GM06990 (cell line): ENCODE results near the gene VAV3.

Experiments
- DNase-seq: peaks from one replicate; pipeline ENCODE4 v3.0.0-alpha.2; 2011; ENCODE audit not compliant: insufficient read length; ENCODE audit errors: extremely low read depth
- H3K27me3 ChIP-seq: replicated peaks from 2 replicates; pipeline ENCODE4 v1.6.0; 2011; ENCODE audit warnings: low read length; ENCODE audit not compliant: control insufficient read depth, insufficient read depth
- H3K36me3 ChIP-seq: 2 replicates; pipeline ENCODE4 v1.5.1; 2011; ENCODE audit warnings: low read length; ENCODE audit not compliant: control insufficient read depth, insufficient read depth
- H3K4me3 ChIP-seq: replicated peaks from 2 replicates; pipeline ENCODE4 v1.5.1; 2011; ENCODE audit warnings: low read depth, mild to moderate bottlenecking, control low read depth, low read length
- TF ChIP-seq, protein P1 (sequence below): IDR thresholded peaks from 2 replicates; pipeline ENCODE4 v1.5.1; 2011; ENCODE audit warnings: low read length, control low read depth, mild to moderate bottlenecking, inconsistent platforms; ENCODE audit not compliant: insufficient read depth, poor library complexity, severe bottlenecking

The VAV3 gene

GRCh38 chr1:107954719-107955415 is 10.1 kb downstream of the VAV3 start:
- no peaks in the 10 kb centered on the region for H3K36me3 ChIP-seq
- no peaks in the 10 kb centered on the region for H3K27me3 ChIP-seq
- no peak for DNase-seq
- no peak overlapping the region for H3K4me3 ChIP-seq
- TF ChIP-seq, protein P1, sequence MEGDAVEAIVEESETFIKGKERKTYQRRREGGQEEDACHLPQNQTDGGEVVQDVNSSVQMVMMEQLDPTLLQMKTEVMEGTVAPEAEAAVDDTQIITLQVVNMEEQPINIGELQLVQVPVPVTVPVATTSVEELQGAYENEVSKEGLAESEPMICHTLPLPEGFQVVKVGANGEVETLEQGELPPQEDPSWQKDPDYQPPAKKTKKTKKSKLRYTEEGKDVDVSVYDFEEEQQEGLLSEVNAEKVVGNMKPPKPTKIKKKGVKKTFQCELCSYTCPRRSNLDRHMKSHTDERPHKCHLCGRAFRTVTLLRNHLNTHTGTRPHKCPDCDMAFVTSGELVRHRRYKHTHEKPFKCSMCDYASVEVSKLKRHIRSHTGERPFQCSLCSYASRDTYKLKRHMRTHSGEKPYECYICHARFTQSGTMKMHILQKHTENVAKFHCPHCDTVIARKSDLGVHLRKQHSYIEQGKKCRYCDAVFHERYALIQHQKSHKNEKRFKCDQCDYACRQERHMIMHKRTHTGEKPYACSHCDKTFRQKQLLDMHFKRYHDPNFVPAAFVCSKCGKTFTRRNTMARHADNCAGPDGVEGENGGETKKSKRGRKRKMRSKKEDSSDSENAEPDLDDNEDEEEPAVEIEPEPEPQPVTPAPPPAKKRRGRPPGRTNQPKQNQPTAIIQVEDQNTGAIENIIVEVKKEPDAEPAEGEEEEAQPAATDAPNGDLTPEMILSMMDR = no peak

GRCh38 chr1:107954126-107954525 is 10.9 kb downstream of the VAV3 start:
- no peak overlapping the region for H3K4me3 ChIP-seq
- DNase-seq = no peak
- no peaks in the 10 kb centered on the region for H3K36me3 ChIP-seq
- no peaks in the 10 kb centered on the region for H3K27me3 ChIP-seq
- TF ChIP-seq, protein P1 = no peak

DNA sequence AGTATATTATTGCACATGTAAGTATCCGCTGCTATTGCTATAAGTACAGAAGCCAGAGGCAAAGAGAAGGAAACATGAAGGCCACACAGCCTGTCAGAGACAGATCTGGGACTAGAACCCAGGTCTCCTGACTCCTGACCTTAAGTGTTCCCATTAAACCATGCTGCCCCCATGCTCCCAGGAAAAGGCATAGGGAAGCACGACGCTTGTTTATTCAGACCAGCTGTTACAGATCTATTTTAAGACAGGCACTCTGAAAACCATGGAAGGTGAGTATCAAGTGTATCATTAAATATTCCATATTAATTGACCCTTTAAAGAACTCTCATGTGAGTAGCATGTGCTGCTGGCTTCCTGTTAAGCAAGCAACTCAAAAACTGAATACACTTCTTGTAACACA is 11.4 kb downstream of the VAV3 start:
- TF ChIP-seq, protein P1 = no peak

DNA sequence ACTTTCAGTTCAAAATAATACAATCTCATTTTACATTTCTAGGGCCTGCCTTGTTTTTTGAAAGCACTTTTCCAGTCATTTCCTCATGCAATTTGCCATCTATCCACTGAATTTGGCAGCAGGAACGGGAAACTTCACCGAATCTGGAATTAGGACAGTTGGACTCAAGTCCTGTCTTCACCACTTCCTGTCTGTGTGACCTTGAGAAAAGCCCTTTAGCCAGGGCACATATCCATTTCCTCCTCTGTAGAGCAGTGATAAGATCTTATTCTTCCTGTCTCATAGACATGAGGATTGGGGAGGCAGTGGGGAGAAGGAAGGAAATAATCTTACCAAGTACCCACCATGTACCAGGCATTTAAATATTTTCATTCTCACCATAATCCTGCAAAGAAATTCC is 12.0 kb downstream of the VAV3 start:
- no peak overlapping the region for H3K4me3 ChIP-seq
- DNase-seq = no peak
- TF ChIP-seq, protein P1 = no peak
- no peaks in the 10 kb centered on the region for H3K36me3 ChIP-seq
- H3K27me3 ChIP-seq = no peaks in the 10 kb centered on the region

More for the DNA sequence above, 11.4 kb downstream of the VAV3 start:
- Histone ChIP-seq H3K27me3 (no peaks in the 10 kb centered on the region), H3K4me3 (no peak overlapping the region), H3K36me3 (no peaks in the 10 kb centered on the region)
- DNase-seq = no peak

DNA sequence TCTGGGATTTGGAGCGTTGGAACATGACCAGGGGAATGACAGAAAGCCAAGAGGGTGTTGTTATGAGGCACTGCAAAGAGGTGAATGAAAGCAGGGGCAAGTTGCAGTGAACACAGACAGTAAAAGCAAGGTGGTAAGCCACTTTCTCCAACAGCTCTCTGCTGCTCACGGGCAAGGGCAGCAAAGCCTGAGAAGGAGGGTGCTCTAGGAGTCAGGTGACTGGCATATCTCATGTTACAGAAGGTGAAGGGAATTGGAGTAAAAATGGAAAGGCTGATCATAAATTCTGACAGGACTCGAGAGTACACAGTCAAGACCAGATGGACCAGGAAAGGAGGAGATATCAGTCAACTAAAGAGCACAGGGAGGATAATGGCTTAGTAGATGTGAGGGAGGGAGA is 14.5 kb downstream of the VAV3 start:
- DNase-seq = no peak
- Histone ChIP-seq H3K27me3 (no peaks in the 10 kb centered on the region; the same call in 1 of the 2 replicates), H3K36me3 (no peaks in the 10 kb centered on the region), H3K4me3 (no peak overlapping the region)
- TF ChIP-seq, protein P1 = no peak
